ENCODE results near the gene PCSK5.

Gene PCSK5

DNA sequence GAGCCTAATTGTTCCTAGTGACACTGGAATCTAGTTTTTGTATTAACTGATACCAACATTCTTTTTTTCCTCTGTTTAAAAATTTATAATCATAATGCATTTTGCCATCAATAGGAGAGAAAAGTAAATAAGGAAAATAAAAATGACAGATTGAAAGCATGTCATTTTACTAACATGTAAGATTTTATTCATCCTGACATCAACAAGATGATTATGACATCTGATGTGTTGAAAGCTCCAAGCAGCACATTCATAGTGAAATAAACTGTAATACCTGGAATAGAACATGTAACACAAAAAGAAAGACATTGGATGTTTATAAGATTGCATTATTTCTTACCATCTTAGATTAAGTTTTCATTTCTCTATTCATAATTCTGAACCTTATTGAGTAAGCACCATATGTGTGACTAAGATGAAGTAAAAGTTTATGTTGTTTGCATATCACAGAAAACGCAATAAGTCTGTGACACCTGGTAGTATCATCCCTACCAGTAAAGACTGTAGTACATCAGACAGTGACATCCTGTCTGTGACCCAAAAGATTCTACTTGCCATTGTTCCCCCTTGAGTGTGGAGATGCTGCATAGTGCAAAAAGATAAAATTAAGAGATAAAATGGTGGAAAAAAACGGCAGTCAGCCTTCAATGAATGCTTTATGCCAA, 225.6 kb downstream of the PCSK5 start:
- no peak overlapping the region for H3K4me3 ChIP-seq (ENCODE audit: low read depth, low read length)
- DNase-seq (ENCODE audit: low read depth): no peak
- TF ChIP-seq, protein P1, sequence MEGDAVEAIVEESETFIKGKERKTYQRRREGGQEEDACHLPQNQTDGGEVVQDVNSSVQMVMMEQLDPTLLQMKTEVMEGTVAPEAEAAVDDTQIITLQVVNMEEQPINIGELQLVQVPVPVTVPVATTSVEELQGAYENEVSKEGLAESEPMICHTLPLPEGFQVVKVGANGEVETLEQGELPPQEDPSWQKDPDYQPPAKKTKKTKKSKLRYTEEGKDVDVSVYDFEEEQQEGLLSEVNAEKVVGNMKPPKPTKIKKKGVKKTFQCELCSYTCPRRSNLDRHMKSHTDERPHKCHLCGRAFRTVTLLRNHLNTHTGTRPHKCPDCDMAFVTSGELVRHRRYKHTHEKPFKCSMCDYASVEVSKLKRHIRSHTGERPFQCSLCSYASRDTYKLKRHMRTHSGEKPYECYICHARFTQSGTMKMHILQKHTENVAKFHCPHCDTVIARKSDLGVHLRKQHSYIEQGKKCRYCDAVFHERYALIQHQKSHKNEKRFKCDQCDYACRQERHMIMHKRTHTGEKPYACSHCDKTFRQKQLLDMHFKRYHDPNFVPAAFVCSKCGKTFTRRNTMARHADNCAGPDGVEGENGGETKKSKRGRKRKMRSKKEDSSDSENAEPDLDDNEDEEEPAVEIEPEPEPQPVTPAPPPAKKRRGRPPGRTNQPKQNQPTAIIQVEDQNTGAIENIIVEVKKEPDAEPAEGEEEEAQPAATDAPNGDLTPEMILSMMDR (conservative IDR thresholded peaks at IDR 0.05; ENCODE audit: low read depth, low read length): no peak

DNA sequence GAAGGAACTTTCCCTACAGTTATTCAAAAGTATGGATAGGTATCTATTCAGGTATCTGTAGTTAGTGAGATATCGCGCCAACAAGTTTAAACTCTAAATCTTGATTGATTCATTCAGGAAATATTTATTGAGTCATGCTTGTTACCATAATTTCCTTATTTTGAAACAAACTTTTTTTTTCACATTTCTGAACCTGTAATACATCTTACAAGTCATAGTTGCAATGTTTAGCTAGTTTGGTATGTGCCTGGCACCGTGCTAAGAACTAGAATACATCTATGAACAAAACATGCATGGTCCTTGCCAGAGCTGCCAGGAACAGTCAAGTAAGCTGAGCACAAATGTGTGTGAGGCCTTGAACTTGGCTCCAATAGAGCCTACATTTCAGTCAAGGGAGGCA, 226.4 kb downstream of the PCSK5 start:
- no peak overlapping the region for H3K4me3 ChIP-seq (ENCODE audit: low read depth, low read length)
- no peak for DNase-seq (ENCODE audit: low read depth)
- TF ChIP-seq, protein P1 (conservative IDR thresholded peaks at IDR 0.05; ENCODE audit: low read depth, low read length): no peak

DNA sequence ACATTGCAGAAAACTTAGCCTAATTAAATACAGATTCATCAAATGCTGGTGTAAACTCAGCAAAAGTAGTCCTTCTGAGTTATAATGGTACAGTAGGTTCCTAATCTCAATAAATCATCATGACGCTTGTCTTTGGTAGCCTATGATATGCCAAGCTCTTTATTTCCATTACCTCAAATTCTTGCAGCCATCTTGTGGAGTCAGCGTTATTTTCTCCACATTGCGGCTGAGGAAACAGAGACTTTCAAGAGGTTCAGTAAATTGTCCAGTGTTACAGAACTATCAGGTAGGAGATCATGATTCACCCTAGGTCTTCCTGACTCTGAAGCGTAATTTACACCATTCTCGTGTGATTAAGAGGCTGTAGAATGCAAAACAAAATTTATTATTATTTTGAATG, 237.2 kb downstream of the PCSK5 start:
- TF ChIP-seq, protein P1 (conservative IDR thresholded peaks at IDR 0.05; ENCODE audit: low read depth, low read length): no peak
- no peak overlapping the region for H3K4me3 ChIP-seq (ENCODE audit: low read depth, low read length)
- DNase-seq (ENCODE audit: low read depth): no peak

DNA sequence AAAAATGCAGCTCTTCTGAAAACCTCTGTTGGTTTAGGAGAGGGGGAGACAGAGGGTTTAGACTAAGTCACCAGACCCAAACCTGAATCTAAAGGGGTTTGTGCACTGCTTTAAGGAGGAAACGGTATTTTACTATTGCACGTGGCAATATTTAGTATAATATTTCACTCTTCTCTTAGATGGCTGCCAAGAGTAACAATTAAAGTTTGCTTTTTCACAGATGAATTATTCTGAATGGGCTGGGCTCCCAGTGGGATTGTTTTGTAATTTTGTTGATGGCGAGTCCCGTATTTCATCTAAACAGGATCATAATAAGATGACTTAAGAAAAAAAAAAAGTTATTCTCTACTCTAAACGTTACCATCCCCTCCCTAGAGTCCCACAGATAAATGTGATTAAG, 245.4 kb downstream of the PCSK5 start:
- DNase-seq (ENCODE audit: low read depth): no peak

DNA sequence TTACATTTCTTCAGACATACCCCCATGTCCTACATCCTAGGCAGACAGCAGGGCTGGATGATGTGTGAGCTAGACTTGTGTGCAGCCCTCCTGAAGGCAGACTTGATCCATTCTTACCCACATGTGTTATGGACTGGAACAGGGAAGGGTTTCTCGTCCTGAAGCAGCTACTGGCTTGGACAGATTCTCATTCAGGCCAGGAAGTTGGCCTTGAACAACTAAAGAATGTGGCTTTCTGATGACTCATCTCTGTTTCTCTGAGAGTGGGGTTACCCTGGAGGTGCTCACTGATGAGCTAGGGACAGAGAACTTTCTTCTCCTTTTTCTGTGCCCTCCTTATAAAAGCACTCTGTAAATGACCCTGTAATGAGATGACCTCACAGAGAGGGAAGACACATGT, 246.5 kb downstream of the PCSK5 start:
- TF ChIP-seq, protein P1 (conservative IDR thresholded peaks at IDR 0.05; ENCODE audit: low read depth, low read length): no peak
- peak; percentile 80 for DNase-seq (ENCODE audit: low read depth)
- no peak overlapping the region for H3K4me3 ChIP-seq (ENCODE audit: low read depth, low read length)

More for the DNA sequence above, 245.4 kb downstream of the PCSK5 start:
- H3K4me3 ChIP-seq (ENCODE audit: low read depth, low read length): no peak overlapping the region
- TF ChIP-seq, protein P1 (conservative IDR thresholded peaks at IDR 0.05; ENCODE audit: low read depth, low read length): no peak

DNA sequence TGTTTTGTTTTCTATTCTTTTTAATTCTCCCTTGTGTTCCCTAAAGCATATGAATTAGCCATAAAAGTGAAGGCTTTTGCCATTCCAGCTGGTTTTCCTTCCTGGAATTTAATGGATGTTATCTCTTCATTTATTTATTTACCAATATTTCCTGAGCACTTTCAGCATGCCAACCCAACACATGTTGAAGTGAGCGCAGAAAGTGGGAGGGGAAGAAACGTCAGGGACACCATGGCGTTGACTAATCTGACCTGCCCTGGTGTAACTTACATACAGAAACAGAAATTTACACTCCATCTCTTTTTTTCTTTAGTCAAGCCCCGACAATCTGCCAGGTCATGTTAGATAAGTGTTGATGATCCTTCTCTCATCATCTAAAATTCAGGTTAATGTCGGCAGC, 247.5 kb downstream of the PCSK5 start:
- TF ChIP-seq, protein P1 (conservative IDR thresholded peaks at IDR 0.05; ENCODE audit: low read depth, low read length): no peak
- peak; percentile 21 for DNase-seq (ENCODE audit: low read depth)
- no peak overlapping the region for H3K4me3 ChIP-seq (ENCODE audit: low read depth, low read length)

DNA sequence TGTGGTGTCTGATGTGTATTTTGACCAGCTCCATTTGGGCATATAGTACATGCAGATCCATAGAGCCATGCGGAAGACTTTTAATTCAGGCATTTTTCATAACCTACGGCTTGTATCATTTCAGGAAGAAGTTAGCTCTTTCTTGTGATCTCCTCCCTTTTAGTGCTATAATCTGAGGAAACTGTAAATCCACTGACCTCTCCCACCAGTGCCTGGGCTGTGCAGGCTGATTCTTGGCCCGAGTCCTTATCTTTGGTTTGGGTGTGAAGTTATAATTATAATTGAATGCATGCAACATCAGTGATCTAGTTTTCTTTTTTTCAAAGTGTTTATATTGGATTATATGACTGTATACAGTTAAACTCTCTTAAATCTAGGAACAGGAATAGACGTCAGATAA, 247.9 kb downstream of the PCSK5 start:
- TF ChIP-seq, protein P1 (conservative IDR thresholded peaks at IDR 0.05; ENCODE audit: low read depth, low read length): no peak
- no peak for DNase-seq (ENCODE audit: low read depth)
- H3K4me3 ChIP-seq (ENCODE audit: low read depth, low read length): no peak overlapping the region

All from choroid plexus epithelial cell (primary cell).